Ramos (cell line): ENCODE measurements around the gene QSOX2.
"Not testable (repeated sequence)": the region's sequence is repeated elsewhere in the genome, so short reads cannot be mapped to it uniquely, and the experiment has no call there.

Experiments used
- in situ Hi-C: fragments of 300-500 bp; cut with MboI; formaldehyde crosslinking; loops from one replicate; pipeline ENCODE4 v1.14.3; 2022; ENCODE audit warnings: low sequenced_read_pairs; ENCODE audit not compliant: unreplicated experiment

QSOX2 gene

GRCh38 chr9:136240941-136241340, 4.7 kb downstream of the QSOX2 start:
- in situ Hi-C loops = no loop called here

DNA sequence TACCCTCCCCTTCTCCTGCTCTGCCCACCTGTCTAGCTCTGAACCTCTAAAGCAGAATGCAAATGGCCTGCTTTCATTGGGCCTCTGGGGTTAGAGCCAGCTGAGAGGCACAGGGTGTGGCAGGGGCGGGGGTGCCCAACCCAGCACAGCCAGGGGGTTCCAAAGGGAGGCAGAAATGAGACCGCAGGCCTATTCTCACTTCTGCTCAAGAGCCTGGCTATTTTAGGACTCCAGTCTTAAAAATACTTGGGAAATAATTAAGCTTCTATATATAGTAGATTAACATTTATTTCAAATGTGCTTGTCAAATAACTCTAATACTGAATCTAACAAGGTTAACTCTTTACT, 5.7 kb downstream of the QSOX2 start:
- in situ Hi-C loops = no loop called here

DNA sequence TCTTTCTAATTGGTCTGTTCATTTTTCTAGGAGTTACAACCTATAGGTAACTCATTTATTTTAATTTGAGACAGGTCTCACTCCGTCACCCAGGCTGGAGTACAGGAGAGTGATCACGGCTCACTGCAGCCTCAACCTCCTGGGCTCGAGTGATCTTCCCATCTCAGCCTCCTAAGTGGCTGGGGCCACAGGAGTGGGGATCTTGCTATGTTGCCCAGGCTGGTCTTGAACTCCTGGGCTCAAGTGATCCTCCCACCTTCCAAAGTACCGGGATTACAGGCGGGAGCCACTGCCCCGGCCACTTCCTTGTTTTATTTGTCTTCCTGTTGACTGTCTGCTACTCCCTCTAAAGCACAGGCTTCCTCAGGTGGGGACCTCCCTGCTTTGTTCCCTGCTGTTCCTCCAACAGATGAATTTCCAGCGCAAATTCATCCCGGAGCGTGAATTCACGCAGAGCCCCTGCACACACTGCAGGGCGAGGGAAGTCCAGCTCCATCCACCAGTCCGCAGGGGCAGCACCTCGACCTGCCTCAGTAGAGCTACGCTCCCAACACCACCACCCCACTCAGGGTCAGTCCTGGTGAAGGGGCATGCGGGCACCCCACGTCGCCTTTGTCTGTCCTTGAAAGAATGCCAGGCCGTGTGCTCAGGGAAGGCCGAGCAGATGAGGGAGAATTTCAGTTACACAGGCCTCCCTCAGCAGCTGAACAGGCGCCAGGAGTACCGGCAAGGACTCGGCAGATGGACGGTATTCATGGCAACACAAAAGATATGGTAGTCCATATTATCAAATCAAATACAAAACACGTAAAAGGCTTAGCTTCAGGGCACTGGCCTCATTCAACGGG, 6.3 kb downstream of the QSOX2 start:
- in situ Hi-C loops = no loop called here

DNA sequence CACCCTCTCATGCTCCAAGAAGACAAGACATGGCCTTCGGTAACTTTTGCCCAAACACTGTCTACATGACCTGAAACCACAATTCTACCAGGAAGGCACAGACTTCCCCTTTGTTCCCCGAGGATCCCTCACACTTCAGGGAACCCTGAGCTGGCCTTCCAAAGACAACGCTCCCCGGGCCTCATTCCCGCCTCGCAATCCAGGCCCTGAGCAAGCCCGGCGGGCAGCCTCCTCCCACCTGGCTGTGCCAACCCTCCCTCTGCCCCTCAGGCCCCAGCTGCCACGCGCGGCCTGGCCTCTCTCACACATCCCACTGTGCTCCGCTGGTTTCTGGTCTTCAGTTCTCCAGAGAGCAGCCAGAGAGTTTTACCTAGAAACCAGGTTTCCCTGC, 7.3 kb downstream of the QSOX2 start:
- in situ Hi-C loops = no loop called here

DNA sequence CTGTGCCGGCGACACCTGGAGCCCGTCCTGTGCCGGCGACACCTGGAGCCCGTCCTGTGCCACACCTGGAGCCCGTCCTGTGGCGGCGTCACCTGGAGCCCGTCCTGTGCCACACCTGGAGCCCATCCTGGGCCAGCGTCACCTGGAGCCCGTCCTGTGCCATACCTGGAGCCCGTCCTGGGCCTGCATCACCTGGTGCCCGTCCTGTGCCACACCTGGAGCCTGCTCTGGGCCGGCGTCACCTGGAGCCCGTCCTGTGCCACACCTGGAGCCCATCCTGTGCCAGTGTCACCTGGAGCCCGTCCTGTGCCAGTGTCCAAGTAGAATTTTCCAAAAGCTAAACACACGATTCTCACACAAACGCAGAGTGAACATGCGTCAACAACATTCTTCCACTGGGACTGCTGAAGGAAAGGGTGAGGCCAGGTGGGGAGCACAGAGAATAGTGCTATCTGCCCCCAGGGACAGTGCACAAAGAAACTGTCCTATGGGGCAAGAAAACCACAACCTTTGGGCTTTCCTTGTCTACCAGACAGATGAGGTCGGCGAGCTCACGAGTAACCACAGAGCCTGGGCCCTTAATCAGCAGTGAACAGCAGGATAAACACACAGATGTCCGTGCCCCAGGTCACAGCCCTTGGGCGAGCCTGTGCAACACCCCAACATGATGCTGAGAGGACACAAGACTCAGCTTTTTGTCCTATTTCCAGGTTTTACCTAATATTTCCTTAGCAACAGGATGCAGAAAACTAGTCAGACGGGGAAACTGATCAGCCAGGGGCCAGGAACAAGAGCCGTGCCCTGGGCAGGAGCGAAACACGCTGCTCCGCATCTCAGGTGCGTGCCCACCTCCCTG, 7.9 kb downstream of the QSOX2 start:
- in situ Hi-C loops = no loop called here

GRCh38 chr9:136236471-136237410, 8.9 kb downstream of the QSOX2 start:
- in situ Hi-C loops = not testable (repeated sequence)

DNA sequence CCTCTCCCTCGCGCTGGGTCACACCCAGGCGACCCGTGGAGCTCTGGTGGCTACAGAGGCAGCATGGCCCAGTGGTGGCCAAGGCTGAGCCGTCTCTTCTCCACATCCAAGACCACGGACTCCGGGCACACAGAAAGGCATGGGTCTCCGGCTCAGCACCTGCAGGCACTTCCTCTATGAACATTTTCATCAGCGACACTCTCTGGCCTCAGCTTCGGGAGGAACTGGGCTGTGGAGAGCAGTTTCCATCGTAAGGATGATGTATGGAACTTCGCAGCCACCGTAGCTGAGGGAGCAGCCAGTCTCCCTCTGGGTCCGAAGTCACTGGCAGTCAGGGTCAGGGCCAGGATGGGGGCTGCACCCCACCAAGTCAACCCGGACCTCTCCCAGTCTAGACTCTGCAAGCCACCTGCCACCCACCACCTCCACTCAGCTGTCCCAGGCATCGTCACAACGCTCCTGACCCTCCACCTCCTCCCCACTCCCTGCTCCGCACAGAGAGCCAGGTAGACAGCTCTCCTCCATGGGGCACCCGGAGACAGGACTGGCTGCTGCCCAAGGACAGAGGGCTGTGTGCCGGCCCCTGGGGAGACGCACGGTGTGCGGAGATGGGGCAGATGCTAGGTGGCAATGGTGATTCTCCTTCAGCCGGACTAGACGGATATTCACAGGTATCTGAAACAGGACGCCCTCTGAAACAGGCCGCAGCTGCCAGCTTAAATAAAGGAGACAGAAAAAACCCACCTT, 9.7 kb downstream of the QSOX2 start:
- in situ Hi-C loops = no loop called here

DNA sequence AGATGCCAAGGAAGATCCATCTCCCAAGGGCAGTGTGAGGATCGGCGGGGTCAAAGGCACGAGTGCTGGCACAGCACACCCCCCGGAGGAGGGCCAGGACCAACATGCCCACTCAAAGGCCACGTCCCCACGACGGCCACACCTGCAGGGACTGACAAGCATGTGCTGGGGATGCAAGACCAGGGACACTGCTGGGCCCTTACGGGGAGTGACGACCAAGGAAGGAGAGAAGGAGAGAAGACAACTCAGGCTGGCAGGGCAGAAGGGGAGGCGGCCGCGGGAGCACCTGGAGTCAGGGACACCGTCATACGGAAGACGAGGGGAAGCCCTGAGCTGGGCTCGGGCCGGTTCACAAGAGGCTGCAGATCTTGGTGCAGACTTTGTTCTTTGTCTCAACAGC, 10.4 kb downstream of the QSOX2 start:
- in situ Hi-C loops = no loop called here

DNA sequence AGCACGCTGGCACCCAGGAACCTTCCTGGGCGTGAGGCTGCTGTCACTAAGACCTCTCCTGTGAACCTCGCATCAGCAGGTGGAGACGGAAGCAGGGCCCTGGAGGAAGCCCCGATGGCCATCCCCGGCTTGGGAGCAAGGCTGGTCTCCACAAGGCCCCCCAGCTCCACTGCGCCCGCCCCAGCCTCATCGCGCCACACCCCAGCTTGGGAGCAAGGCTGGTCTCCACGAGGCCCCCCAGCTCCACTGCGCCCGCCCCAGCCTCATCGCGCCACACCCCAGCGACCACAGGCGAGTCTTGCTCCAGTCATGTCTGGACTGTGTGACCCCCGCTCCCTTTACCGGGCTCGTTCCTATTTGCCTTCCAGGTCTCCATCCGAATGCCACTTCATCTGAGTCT, 11.0 kb downstream of the QSOX2 start:
- in situ Hi-C loops = no loop called here

DNA sequence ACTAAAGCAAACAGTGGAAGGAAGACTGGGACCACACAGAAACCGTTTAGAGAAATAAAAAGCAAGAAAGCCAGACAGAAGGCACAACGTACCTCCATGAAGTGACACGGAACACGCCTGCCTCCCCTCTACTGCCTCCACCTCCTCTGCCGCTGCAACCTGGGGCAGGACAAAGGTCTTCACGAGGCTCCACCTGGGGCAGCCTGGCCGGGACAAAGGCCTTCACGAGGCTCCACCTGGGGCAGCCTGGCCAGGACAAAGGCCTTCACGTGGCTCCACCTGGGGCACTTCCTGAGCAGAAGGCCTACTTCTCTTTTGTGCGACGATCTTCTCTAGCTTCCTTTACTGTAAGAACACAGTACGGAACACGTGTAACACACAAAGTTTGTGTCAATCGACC, 11.7 kb downstream of the QSOX2 start:
- in situ Hi-C loops = no loop called here

DNA sequence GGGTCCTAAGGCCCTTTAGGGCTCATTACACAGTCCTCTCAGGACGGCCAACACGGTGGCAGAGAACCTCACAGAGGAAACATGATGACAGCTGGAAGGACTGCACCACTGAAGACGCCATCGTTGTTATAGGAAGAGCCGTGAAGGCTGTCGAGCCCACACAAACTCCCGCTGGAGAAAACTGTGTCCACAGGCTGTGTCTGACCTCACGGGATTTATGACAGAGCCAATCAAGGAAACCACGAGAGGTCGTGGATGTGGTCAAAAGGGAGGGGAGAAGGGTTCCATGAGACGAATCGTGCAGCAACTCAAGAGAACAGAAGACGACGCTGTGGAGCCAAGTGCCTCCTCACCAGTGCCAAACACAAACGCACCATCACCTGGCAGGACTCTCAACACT, 12.2 kb downstream of the QSOX2 start:
- in situ Hi-C loops = no loop called here

DNA sequence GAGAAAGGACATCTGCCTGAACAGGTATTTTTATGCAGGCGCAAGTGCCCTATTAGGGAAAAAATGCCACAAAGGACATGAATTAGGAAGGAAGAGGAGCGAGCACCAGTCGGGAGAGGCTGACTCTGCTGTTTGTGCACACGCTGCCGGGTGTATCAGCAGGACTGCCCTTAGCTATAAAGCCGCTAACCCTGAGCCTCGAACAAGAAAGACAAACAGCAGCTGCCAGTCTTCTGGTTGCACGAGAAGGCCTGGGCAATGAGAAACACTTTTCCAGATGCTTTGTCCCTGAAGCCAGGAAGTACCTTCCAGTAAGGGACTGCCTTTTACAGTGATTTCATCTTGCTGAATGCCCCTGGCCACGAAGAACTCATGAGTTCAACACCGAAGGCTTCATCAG, 12.6 kb downstream of the QSOX2 start:
- in situ Hi-C loops = no loop called here

DNA sequence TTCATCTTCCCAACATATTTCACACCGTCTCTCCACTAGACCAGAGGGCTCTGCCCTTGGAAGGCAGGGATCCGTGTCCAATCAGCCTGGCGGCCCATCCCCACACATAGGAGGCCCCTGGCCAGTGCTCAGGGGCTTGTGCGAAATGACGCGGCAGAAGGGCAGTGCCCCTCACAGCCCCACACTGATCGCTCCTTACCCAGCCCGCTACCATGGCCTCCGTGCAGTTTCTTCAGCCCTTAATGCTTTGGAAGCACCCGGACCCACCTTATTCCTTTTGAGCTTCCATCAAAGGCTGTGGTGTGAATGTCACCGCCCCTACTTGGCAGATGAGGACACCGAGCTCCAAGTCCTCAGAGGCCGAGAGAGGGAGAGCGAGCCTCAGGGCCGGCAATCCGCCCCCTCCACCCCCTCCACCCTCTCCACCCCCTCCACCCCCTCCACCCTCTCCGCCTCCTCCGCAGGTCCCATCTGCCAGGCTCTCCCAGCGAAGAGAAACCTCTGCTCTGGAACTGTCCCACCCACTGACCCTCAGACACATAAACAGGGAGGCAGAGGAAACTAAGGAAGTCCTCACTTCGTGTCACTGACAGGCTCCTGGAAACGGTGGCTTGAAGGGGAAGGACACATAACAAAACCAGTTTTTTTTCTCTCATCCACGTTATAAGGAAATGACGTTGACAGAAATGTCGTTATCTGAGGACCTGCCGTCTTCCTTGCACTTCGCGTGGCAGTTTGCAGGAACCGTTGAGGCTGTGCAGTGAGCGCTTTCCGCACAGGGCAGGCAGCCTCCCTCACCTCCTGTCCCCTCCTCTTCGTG, 13.9 kb downstream of the QSOX2 start:
- in situ Hi-C loops = no loop called here

DNA sequence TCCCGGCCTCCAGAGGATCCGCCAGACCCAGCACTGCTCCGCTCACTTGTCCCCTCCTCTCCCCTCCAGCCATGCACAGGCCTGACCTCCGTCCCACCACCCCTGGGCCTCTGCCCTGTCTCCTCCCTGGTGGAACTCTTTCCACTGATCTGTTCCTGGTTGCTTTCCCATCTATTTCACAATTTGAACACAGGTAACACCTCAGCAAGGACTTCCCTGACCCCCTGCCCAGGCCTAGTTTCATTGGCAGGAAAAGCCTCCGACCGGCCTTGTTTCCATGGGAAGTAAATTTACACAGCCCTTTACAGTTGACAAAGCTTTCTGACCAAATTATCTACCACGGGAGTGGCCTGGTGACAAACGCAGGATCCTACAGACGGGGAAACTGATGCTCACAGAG, 14.8 kb downstream of the QSOX2 start:
- in situ Hi-C loops = no loop called here

DNA sequence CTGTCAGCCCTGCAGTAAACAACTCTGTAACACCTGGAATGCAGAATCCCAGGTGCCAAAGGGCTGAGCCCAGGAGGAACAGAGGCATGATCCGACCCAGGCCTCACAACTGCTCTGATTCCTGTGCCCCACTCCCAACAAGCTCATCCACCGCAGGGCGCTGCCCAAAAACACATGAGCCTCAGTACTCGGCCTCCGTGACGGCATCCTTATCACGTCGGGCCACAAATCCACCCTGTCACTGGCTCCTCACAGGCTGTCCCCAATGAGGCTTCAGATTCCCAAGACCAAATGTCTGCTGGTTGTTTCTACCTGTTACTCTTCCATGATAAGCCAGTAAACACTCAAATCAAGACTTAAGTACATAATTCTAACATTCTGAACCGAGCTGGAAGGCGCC, 15.2 kb downstream of the QSOX2 start:
- in situ Hi-C loops = no loop called here

- in situ Hi-C loops = no loop called here
These were observed 16.2 kb downstream of the QSOX2 start for GRCh38 chr9:136229096-136230065.

DNA sequence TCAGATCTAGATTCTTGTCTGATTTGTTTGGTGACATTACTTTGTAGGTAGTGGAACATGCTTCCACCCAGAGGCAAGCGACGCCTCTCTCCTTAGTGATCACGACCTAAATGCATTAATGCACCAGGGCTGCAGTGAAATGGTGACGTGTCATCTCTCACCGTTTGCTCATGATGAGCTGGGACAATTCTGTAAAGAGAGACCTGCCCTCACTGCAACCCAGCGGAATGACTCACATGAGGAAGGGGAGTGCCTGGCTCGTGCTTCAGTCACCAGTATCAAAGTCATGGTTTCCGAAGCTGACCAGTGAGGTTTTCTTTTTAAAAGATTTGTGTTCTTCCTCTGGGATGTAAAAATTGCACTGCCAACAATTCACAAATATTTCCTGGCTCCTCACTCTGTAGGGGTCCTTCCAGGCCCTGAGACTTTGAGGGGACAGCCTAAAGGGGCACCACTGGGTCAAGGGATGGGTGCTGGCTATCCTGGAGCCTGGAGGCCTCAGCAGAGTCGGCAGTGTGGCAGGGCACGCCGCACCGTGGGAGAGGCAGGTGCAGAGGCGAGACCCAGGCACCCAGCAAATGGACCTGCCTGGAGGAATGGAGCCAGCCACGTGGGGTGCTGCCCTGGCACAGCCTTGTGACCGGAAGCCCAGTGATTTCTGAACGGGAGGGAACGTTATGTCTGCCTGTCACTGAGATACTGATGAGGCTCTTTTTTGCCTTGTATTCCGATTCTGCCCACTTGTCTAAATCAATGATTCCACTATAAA, 17.3 kb downstream of the QSOX2 start:
- in situ Hi-C loops = no loop called here
